Stimulated activated CD4-positive, alpha-beta T cell treated with anti-CD3 and anti-CD28 coated beads, Interleukin-1b, Interleukin-23, amount 100 ng/mL, for 48 hours (primary cell): ENCODE data around the gene TMEM9B.
"Not testable (repeated sequence)": the region's sequence is repeated elsewhere in the genome, so short reads cannot be mapped to it uniquely, and the experiment has no call there.

Source experiments
- DNase-seq: peaks from one replicate; pipeline ENCODE4 v3.0.0-alpha.2; 2020

Gene TMEM9B

GRCh38 chr11:8971924-8972316 is 7.7 kb upstream of the TMEM9B start:
- DNase-seq = no peak

- no peak for DNase-seq
Measured at GRCh38 chr11:8971196-8971923, 7.1 kb upstream of the TMEM9B start.

- no peak for DNase-seq
Measured at GRCh38 chr11:8967184-8967583, 2.9 kb upstream of the TMEM9B start.

- DNase-seq = peak; percentile 77
Measured at GRCh38 chr11:8963569-8964323, 496 bp downstream of the TMEM9B start.

- DNase-seq = no peak
Measured at GRCh38 chr11:8962841-8963240, 1.4 kb downstream of the TMEM9B start.

- DNase-seq = no peak
Measured at GRCh38 chr11:8961401-8961800, 2.8 kb downstream of the TMEM9B start.

GRCh38 chr11:8959546-8960166 is 4.6 kb downstream of the TMEM9B start:
- DNase-seq = no peak

GRCh38 chr11:8956860-8957259 is 7.4 kb downstream of the TMEM9B start:
- no peak for DNase-seq

- DNase-seq = no peak
Measured at GRCh38 chr11:8948886-8949285, 15.4 kb downstream of the TMEM9B start.

- DNase-seq = no peak
Measured at GRCh38 chr11:8947230-8947943, 16.9 kb downstream of the TMEM9B start.

GRCh38 chr11:8942518-8943066 is 21.6 kb downstream of the TMEM9B start, which contains the start of gene ASCL3:
Gene ASCL3, minus strand, starts transcription at chr11:8943016. Its CDS starts 4,855 bp downstream, at chr11:8938161.
- no peak for DNase-seq

- no peak for DNase-seq
Measured at GRCh38 chr11:8941341-8942103, 22.7 kb downstream of the TMEM9B start.

GRCh38 chr11:8937659-8938058 is 26.6 kb downstream of the TMEM9B start:
- no peak for DNase-seq

GRCh38 chr11:8937159-8937558 is 27.1 kb downstream of the TMEM9B start:
- DNase-seq = no peak

- DNase-seq = not testable (repeated sequence)
Measured at GRCh38 chr11:8935789-8936188, 28.5 kb downstream of the TMEM9B start.

- no peak for DNase-seq
Measured at GRCh38 chr11:8934742-8935488, 29.3 kb downstream of the TMEM9B start.

GRCh38 chr11:8933931-8934330 is 30.3 kb downstream of the TMEM9B start:
- DNase-seq = no peak

- no peak for DNase-seq
Measured at GRCh38 chr11:8932564-8933180, 31.6 kb downstream of the TMEM9B start, which contains the start of gene C11orf16. Gene C11orf16, minus strand, starts transcription at chr11:8932947. Its CDS starts 639 bp downstream, at chr11:8932308.

GRCh38 chr11:8930456-8931175 is 33.6 kb downstream of the TMEM9B start:
- no peak for DNase-seq
